AG04449 (cell line): ENCODE results near the gene MFGE8.

Experiments used
- CTCF ChIA-PET: fragments of 350-600 bp; formaldehyde crosslinking; extraction: SDS; loops from one replicate; lab custom pipeline; 2021; ENCODE audit warnings: antibody characterized with exemption; lab: Yijun Ruan, JAX
- POLR2A ChIA-PET: fragments of 400-600, 350-600 bp; formaldehyde crosslinking; extraction: SDS; loops from one replicate; lab custom pipeline; 2020; ENCODE audit warnings: antibody characterized with exemption, inconsistent platforms; lab: Yijun Ruan, JAX
- DNase-seq: peaks from one replicate; pipeline ENCODE4 v3.0.0-alpha.2; 2010; ENCODE audit warnings: low read depth, low spot score
- H3K4me3 ChIP-seq: 2 replicates; pipeline ENCODE4 v1.5.1; 2011; ENCODE audit warnings: low read depth, mild to moderate bottlenecking, control low read depth, low read length
- CTCF ChIP-seq: IDR thresholded peaks from one replicate; pipeline ENCODE4 v1.5.1; 2011; ENCODE audit warnings: mild to moderate bottlenecking, moderate library complexity, low read length, control low read depth, inconsistent platforms; ENCODE audit not compliant: insufficient read depth; ENCODE audit errors: missing control alignments

Gene MFGE8

GRCh38 chr15:88882785-88883184 lies 30.4 kb downstream of the MFGE8 start:
- ChIA-PET POLR2A (no interaction called here), CTCF (interaction anchor here (0.7 to 2.6 kb wide), 11 partner anchors 9 to 295 kb away, joined by 3 to 13 read pairs (median 4); no protein-coding TSS in a partner anchor)
- H3K4me3 ChIP-seq: no peak overlapping the region
- TF ChIP-seq CTCF: no peak
- DNase-seq: no peak

DNA sequence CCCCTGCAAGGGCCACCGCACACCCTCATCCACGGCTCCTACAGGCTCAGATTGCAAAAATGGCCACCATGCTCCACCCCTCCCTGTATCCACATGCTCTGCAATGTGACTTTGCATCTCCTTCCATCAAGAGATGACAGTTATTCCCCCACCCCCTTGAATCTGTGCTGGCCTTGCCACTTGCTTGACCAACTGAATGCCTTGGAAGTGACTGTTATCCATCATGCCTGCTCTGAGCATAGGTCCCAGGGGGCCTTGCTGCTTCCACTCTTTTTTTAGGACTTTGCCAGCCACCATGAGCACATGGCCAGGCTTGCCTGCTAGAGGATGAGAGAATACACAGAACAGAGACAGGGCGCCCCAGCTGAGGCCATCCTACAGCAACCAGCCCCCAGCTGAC lies 31.4 kb downstream of the MFGE8 start:
- POLR2A ChIA-PET: no interaction called here
- CTCF ChIA-PET: interaction anchor here (0.7 to 4.4 kb wide), 7 partner anchors 10 to 296 kb away, joined by 3 to 34 read pairs (median 9); no protein-coding TSS in a partner anchor
- no peak for DNase-seq
- TF ChIP-seq CTCF: no peak
- H3K4me3 ChIP-seq: no peak overlapping the region

DNA sequence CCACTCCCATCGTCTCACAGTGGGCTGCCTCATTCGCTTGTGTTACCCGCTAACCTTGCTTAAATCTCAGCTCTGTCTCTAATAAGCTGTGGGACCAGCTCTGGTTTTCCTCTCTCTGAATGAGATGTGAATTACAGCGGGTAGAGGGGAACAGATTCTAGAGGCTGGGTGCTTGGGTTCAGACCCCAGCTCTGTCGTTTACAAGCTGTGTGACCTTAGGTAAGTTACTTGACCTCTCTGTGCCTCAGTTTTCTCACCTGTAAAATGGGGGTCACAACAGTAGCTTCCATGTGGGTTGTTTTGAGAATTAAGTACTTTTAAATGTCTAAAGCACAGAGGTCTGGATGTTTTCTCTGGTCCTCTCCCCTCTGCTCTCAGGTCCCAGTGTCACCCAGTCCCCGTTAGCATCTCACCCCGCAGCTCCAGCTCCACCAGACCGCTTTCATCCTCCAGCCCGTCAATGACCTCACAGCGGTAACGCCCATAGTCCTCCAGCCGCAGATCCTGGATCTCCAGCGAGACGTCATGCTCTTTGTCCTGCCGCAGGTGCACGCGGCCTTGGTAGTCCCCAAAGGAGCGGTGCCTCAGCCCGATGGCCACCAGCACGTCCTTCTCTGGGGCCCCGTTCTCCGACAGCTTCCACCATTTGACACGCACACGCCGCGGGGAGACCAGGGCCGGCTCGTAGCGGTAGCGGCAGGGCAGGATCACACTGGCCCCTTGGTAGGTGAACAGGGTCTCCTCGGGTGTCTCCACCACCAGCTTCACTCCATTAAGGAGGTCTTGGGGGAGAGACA lies 32.0 kb downstream of the MFGE8 start:
- H3K4me3 ChIP-seq: no peak overlapping the region
- POLR2A ChIA-PET: no interaction called here

GRCh38 chr15:88878720-88879184 lies 34.4 kb downstream of the MFGE8 start:
- CTCF ChIA-PET: interaction anchor here (0.7 to 4.7 kb wide), 34 partner anchors 10 to 393 kb away, joined by 3 to 42 read pairs (median 6); partner anchors contain the start of gene HAPLN3
- no peak overlapping the region for H3K4me3 ChIP-seq
- DNase-seq: no peak
- TF ChIP-seq CTCF: peak; percentile 90
- POLR2A ChIA-PET: no interaction called here

More for the DNA sequence above, 32.0 kb downstream of the MFGE8 start:
- TF ChIP-seq CTCF: no peak
- CTCF ChIA-PET: interaction anchor here (0.7 to 4.7 kb wide), 15 partner anchors 12 to 297 kb away, joined by 3 to 34 read pairs (median 3); no protein-coding TSS in a partner anchor
- DNase-seq: no peak

GRCh38 chr15:88877906-88878305 lies 35.3 kb downstream of the MFGE8 start:
- CTCF ChIA-PET: interaction anchor here (0.8 to 4.7 kb wide), 25 partner anchors 9 to 423 kb away, joined by 3 to 42 read pairs (median 9); partner anchors contain the start of gene HAPLN3
- POLR2A ChIA-PET: no interaction called here

More at GRCh38 chr15:88877906-88878305, 35.3 kb downstream of the MFGE8 start:
- no peak overlapping the region for H3K4me3 ChIP-seq
- no peak for TF ChIP-seq CTCF
- no peak for DNase-seq
